Measurements from ENCODE around the gene DMP1. TPM values are rescaled to one million over a fixed set of nuclear protein-coding genes. Genes with fewer than 3 reads are reported as not detected.

DMP1 gene
- total RNA-seq, 4 donors from 2014 or later, result not detected

GRCh38 chr4:87631668-87632067 is 18.4 kb upstream of the DMP1 start:
- no peak overlapping the region for H3K27ac ChIP-seq
- H3K9me3 ChIP-seq, result no peaks in the 10 kb centered on the region

GRCh38 chr4:87632469-87632868 is 17.6 kb upstream of the DMP1 start:
- no peak for TF ChIP-seq EP300 (IDR thresholded peaks at IDR 0.05)
- no peak for TF ChIP-seq POLR2AphosphoS5 (IDR thresholded peaks at IDR 0.05)
- TF ChIP-seq CTCF (IDR thresholded peaks at IDR 0.05), result no peak
- no peak for TF ChIP-seq POLR2A (IDR thresholded peaks at IDR 0.05)
- no peak for ATAC-seq
- WGBS, 2 donors (ENCODE audit: low coverage in 1 of 2), result 80 to 88% methylated on average over 1 of the region's 1 CpG

More at GRCh38 chr4:87631668-87632067, 18.4 kb upstream of the DMP1 start:
- no peaks in the 10 kb centered on the region for H3K27me3 ChIP-seq
- H3K4me1 ChIP-seq, result peaks cover 2 to 14% (median 6%) of the 10 kb centered on the region in 3 donors
- ATAC-seq, result no peak
- H3K4me3 ChIP-seq, result no peak overlapping the region
- TF ChIP-seq POLR2A (IDR thresholded peaks at IDR 0.05), result no peak
- no peak for TF ChIP-seq EP300 (IDR thresholded peaks at IDR 0.05)
- TF ChIP-seq POLR2AphosphoS5 (IDR thresholded peaks at IDR 0.05), result no peak
- no peak for TF ChIP-seq CTCF (IDR thresholded peaks at IDR 0.05)
- H3K36me3 ChIP-seq, result no peaks in the 10 kb centered on the region

GRCh38 chr4:87633243-87633642 is 16.8 kb upstream of the DMP1 start:
- peaks cover 2 to 14% (median 6%) of the 10 kb centered on the region in 3 donors for H3K4me1 ChIP-seq
- TF ChIP-seq EP300 (IDR thresholded peaks at IDR 0.05), result no peak
- TF ChIP-seq POLR2A (IDR thresholded peaks at IDR 0.05), result no peak
- no peak for TF ChIP-seq CTCF (IDR thresholded peaks at IDR 0.05)
- no peak for TF ChIP-seq POLR2AphosphoS5 (IDR thresholded peaks at IDR 0.05)
- H3K36me3 ChIP-seq, result no peaks in the 10 kb centered on the region
- H3K27ac ChIP-seq, result no peak overlapping the region
- WGBS, 2 donors (ENCODE audit: low coverage in 1 of 2), result 21 to 25% methylated on average over 2 of the region's 2 CpGs
- H3K9me3 ChIP-seq, result no peaks in the 10 kb centered on the region
- no peaks in the 10 kb centered on the region for H3K27me3 ChIP-seq
- no peak overlapping the region for H3K4me3 ChIP-seq
- ATAC-seq, result no peak

More at GRCh38 chr4:87632469-87632868, 17.6 kb upstream of the DMP1 start:
- Histone ChIP-seq H3K9me3 (no peaks in the 10 kb centered on the region), H3K27me3 (no peaks in the 10 kb centered on the region), H3K36me3 (no peaks in the 10 kb centered on the region), H3K4me3 (no peak overlapping the region), H3K27ac (no peak overlapping the region), H3K4me1 (peaks cover 2 to 14% (median 6%) of the 10 kb centered on the region in 3 donors)

- WGBS, 2 donors (ENCODE audit: low coverage in 1 of 2), result 94 to 98% methylated on average over 1 to 2 of the region's 6 CpGs
- TF ChIP-seq POLR2A (IDR thresholded peaks at IDR 0.05) (no peak), CTCF (IDR thresholded peaks at IDR 0.05) (no peak), EP300 (IDR thresholded peaks at IDR 0.05) (no peak), POLR2AphosphoS5 (IDR thresholded peaks at IDR 0.05) (no peak)
- no peaks in the 10 kb centered on the region for H3K36me3 ChIP-seq
- H3K4me1 ChIP-seq, result no peaks in the 10 kb centered on the region
- H3K4me3 ChIP-seq, result no peak overlapping the region
- H3K9me3 ChIP-seq, result peaks cover 0 to 8% (median 0%) of the 10 kb centered on the region in 3 donors
- H3K27me3 ChIP-seq, result no peaks in the 10 kb centered on the region
- ATAC-seq, result no peak
- H3K27ac ChIP-seq, result no peak overlapping the region
Measured at GRCh38 chr4:87644286-87644685, 5.8 kb upstream of the DMP1 start.

- no peaks in the 10 kb centered on the region for H3K9me3 ChIP-seq
- no peaks in the 10 kb centered on the region for H3K4me1 ChIP-seq
- H3K27ac ChIP-seq, result no peak overlapping the region
- H3K27me3 ChIP-seq, result no peaks in the 10 kb centered on the region
- TF ChIP-seq POLR2AphosphoS5 (IDR thresholded peaks at IDR 0.05) (no peak), POLR2A (IDR thresholded peaks at IDR 0.05) (no peak), CTCF (IDR thresholded peaks at IDR 0.05) (no peak), EP300 (IDR thresholded peaks at IDR 0.05) (no peak)
- no peak for ATAC-seq
- H3K36me3 ChIP-seq, result no peaks in the 10 kb centered on the region
- no peak overlapping the region for H3K4me3 ChIP-seq
- 74 to 93% methylated on average over 2 of the region's 2 CpGs for WGBS, 2 donors (ENCODE audit: low coverage in 1 of 2)
Measured at GRCh38 chr4:87650938-87651337, 858 bp downstream of the DMP1 start.

Data from gastroesophageal sphincter (tissue), 4 donors.